K562 (cell line): ENCODE results near the gene ELMO3. TPM values are rescaled to one million over a fixed set of nuclear protein-coding genes. Genes with fewer than 3 reads are reported as not detected.

Experiments used
- CBFA2T3 ChIP-seq: fragments of 450-650 bp; IDR thresholded peaks from 2 replicates; pipeline ENCODE4 v1.6.1; 2017
- CBFB ChIP-seq: sonication (generic); formaldehyde crosslinking; IDR thresholded peaks from 2 replicates; pipeline ENCODE4 v1.4.0; 2020; ENCODE audit warnings: mild to moderate bottlenecking, missing genetic modification reagents
- CREM ChIP-seq: IDR thresholded peaks from 2 replicates; pipeline ENCODE4 v1.6.1; 2014; ENCODE audit warnings: antibody characterized with exemption, low read depth
- DPF2 ChIP-seq: fragments of 450-650 bp; IDR thresholded peaks from 2 replicates; pipeline ENCODE4 v1.6.1; 2016
- EP300 ChIP-seq: IDR thresholded peaks from 2 replicates; pipeline ENCODE4 v1.6.1; 2012; ENCODE audit warnings: low read length, improper control_type of control experiment
- EWSR1 ChIP-seq: fragments of 450-650 bp; IDR thresholded peaks from 2 replicates; pipeline ENCODE4 v1.6.1; 2018; ENCODE audit warnings: borderline replicate concordance, mild to moderate bottlenecking, low read depth, moderate library complexity; ENCODE audit not compliant: partially characterized antibody
- GABPA ChIP-seq: fragments of 200-800 bp; sonication (Bioruptor generic); conservative IDR thresholded peaks from 2 replicates; pipeline ENCODE4 v1.6.1; 2016; ENCODE audit warnings: low read depth, missing genetic modification characterization, missing compliant biosample characterization
- HDAC6 ChIP-seq: IDR thresholded peaks from 2 replicates; pipeline ENCODE4 v1.6.1; 2012; ENCODE audit warnings: low read depth, mild to moderate bottlenecking, control low read depth, inconsistent platforms, low read length, moderate library complexity
- HLTF ChIP-seq: fragments of 450-650 bp; IDR thresholded peaks from 2 replicates; pipeline ENCODE4 v1.6.1; 2016
- MAFG ChIP-seq: fragments of 450-650 bp; conservative IDR thresholded peaks from 2 replicates; pipeline ENCODE4 v1.6.1; 2016; ENCODE audit warnings: missing genetic modification characterization, missing compliant biosample characterization
- NR3C1 ChIP-seq: sonication (generic); formaldehyde crosslinking; IDR thresholded peaks from 2 replicates; pipeline ENCODE4 v1.8.1; 2022; ENCODE audit warnings: missing genetic modification reagents
- TCF3 ChIP-seq: sonication (generic); formaldehyde crosslinking; IDR thresholded peaks from 2 replicates; pipeline ENCODE4 v1.4.0; 2020; ENCODE audit warnings: mild to moderate bottlenecking, missing genetic modification reagents
- TRIM24 ChIP-seq, 2 experiments: fragments of 450-650 bp; IDR thresholded peaks; 2 replicates each; pipeline ENCODE4 v1.6.1; 2016
- USF1 ChIP-seq: sonication (generic); formaldehyde crosslinking; IDR thresholded peaks from 2 replicates; pipeline ENCODE4 v1.9.0; 2022; ENCODE audit warnings: mild to moderate bottlenecking, missing genetic modification reagents
- VEZF1 ChIP-seq: fragments of 200-800 bp; sonication (Bioruptor generic); IDR thresholded peaks from 2 replicates; pipeline ENCODE4 v1.6.1; 2017; ENCODE audit warnings: missing genetic modification characterization, missing compliant biosample characterization
- ZNF12 ChIP-seq: sonication (generic); formaldehyde crosslinking; IDR thresholded peaks from 2 replicates; pipeline ENCODE4 v1.4.0; 2020; ENCODE audit warnings: mild to moderate bottlenecking, missing genetic modification reagents
- ZNF354B ChIP-seq: fragments of 250-450 bp; sonication (Bioruptor Pico); IDR thresholded peaks from 2 replicates; pipeline ENCODE4 v1.4.0; 2020
- ZNF699 ChIP-seq: fragments of 250-450 bp; sonication (Bioruptor Pico); IDR thresholded peaks from 2 replicates; pipeline ENCODE4 v1.8.0; 2021; ENCODE audit warnings: mild to moderate bottlenecking, moderate library complexity; ENCODE audit not compliant: insufficient replicate concordance
- ZNF764 ChIP-seq: fragments of 250-450 bp; sonication (Bioruptor Pico); IDR thresholded peaks from 2 replicates; pipeline ENCODE4 v1.4.0; 2020; ENCODE audit warnings: low read depth, mild to moderate bottlenecking, moderate library complexity
- polyA plus RNA-seq, 8 experiments: library from polyadenylated mRNA; depleted of rRNA in 4 of 8; stranded (reverse) in 5 of 8; unstranded in 3 of 8; fragments of >200 nt; fragmentation: Nextera tagmentation in 2 of 8; fragmentation: Illumina TruSeq in 1 of 8; extraction: Ambion mirVana in 2 of 8; extraction: Trizol in 1 of 8; gene quantifications; 2 replicates each; pipeline versions ENCODE4 v1.2.1 to v1.2.3, GENCODE V29; 2011 to 2014; ENCODE audit warnings: inconsistent platforms in 1 of 8, missing spikeins in 1 of 8
- total RNA-seq, 7 experiments: library from RNA; depleted of rRNA in 6 of 7; stranded (reverse); fragments of >200 nt in 6 of 7; fragmentation: Illumina TruSeq in 2 of 7; extraction: Trizol in 2 of 7; gene quantifications; 2 replicates each; pipeline versions ENCODE4 v1.2.1 to v1.2.3, GENCODE V29; 2011 to 2021; ENCODE audit warnings: low replicate concordance in 1 of 7
- TF ChIP-seq, protein P1 (sequence below), 2 experiments: fragments of 450-650 bp; conservative IDR thresholded peaks; 2 replicates each; pipeline ENCODE4 v1.6.1; 2017; ENCODE audit warnings: mild to moderate bottlenecking in 2 of 2, moderate library complexity in 2 of 2
- TF ChIP-seq, protein P2 (sequence below), 3 experiments: fragments of 200-800 bp in 1 of 3; fragments of 250-450 bp in 1 of 3; fragments of 450-650 bp in 1 of 3; sonication (Bioruptor Pico) in 1 of 3; sonication (Bioruptor generic) in 1 of 3; formaldehyde crosslinking in 1 of 3; IDR thresholded peaks; 2 replicates each; pipeline versions ENCODE4 v1.6.1 to v1.8.0; 2016 to 2022; ENCODE audit warnings: mild to moderate bottlenecking in 2 of 3, missing genetic modification characterization in 2 of 3, missing compliant biosample characterization in 1 of 3, moderate library complexity in 1 of 3

The ELMO3 gene
- total and polyA plus RNA-seq, 9 of the 15 experiments (the other 6 are each of a cell fraction or from before 2014, with no cell fraction given), result 0.04 to 5.1 (median 1.5) TPM

DNA sequence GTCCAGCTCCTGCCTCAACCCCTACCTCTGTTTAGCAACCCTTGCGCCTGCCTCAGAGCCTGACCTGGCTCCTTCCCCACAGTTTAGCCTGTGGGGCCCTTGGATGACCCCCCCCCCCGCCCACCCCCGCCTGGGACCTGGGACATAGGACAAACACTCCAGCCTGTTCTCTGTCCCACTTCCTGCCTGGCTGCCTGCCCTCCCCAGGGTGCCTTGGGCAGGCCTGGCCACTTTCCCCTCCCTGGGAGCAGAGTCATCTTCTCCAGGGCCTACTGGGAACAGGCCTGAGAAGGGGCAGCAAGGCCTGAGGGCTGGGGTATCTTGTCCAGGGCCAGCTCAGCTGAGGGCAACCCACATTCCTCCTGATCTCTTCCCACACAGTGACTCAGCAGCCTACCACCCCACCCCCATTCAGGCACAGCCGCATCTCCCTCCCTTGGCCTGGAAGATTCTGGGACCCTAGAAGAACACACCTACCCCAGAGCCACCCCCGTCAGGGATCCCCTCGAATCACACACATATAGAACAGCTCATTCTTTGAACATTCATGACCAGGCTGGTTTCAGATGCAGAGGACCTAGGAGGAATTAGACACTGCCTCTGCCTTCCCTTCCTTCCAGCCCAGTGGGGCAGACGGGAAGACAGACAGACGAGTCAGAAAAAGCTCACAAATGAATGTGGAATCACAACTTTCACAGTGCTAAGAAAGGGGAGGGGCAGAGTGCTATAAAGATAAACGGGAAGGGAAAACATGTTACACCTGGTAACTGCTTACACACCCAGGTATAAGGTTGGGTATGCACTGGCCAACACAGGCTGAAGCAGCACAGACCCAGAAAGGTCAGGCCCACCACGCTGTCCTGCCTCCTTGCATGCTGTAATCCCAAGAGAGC is 42.3 kb downstream of the ELMO3 start (continued):
- TF ChIP-seq DPF2, result peak; percentile 81
- TF ChIP-seq TCF3 (CRISPR knock-in tag), result peak; percentile 26; the same call in 1 of the 2 replicates
- no peak for TF ChIP-seq HDAC6
- peak; percentile 50; the same call in 1 of the 2 replicates for TF ChIP-seq EP300
- TF ChIP-seq NR3C1 (CRISPR knock-in tag), result no peak
- peak; percentile 62 for TF ChIP-seq VEZF1 (CRISPR knock-in tag)
- TF ChIP-seq, protein P1, sequence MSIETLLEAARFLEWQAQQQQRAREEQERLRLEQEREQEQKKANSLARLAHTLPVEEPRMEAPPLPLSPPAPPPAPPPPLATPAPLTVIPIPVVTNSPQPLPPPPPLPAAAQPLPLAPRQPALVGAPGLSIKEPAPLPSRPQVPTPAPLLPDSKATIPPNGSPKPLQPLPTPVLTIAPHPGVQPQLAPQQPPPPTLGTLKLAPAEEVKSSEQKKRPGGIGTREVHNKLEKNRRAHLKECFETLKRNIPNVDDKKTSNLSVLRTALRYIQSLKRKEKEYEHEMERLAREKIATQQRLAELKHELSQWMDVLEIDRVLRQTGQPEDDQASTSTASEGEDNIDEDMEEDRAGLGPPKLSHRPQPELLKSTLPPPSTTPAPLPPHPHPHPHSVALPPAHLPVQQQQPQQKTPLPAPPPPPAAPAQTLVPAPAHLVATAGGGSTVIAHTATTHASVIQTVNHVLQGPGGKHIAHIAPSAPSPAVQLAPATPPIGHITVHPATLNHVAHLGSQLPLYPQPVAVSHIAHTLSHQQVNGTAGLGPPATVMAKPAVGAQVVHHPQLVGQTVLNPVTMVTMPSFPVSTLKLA (conservative IDR thresholded peaks at IDR 0.05), result 0 out of 4 replicates have a peak, but pooled peaks of 1 of the 2 experiments have one; percentile 21
- no peak for TF ChIP-seq GABPA
- TF ChIP-seq ZNF354B (CRISPR knock-in tag), result no peak
- no peak for TF ChIP-seq ZNF764 (CRISPR knock-in tag)
- TF ChIP-seq ZNF699 (CRISPR knock-in tag), result no peak
- TF ChIP-seq TRIM24 (IDR thresholded peaks at IDR 0.05), result peak in 1 of 2 experiments; percentile 25; a peak in 1 of 4 replicates
- no peak for TF ChIP-seq CBFB (CRISPR knock-in tag)
- TF ChIP-seq ZNF12 (CRISPR knock-in tag), result no peak
- TF ChIP-seq MAFG (tag), result peak; percentile 88
- peak; percentile 46; the same call in 1 of the 2 replicates for TF ChIP-seq CREM
- 0 out of 2 replicates have a peak, but pooled peaks have one; percentile 33 for TF ChIP-seq HLTF
- peak; percentile 31; the same call in 1 of the 2 replicates for TF ChIP-seq USF1
- TF ChIP-seq EWSR1, result no peak
- TF ChIP-seq, protein P2, sequence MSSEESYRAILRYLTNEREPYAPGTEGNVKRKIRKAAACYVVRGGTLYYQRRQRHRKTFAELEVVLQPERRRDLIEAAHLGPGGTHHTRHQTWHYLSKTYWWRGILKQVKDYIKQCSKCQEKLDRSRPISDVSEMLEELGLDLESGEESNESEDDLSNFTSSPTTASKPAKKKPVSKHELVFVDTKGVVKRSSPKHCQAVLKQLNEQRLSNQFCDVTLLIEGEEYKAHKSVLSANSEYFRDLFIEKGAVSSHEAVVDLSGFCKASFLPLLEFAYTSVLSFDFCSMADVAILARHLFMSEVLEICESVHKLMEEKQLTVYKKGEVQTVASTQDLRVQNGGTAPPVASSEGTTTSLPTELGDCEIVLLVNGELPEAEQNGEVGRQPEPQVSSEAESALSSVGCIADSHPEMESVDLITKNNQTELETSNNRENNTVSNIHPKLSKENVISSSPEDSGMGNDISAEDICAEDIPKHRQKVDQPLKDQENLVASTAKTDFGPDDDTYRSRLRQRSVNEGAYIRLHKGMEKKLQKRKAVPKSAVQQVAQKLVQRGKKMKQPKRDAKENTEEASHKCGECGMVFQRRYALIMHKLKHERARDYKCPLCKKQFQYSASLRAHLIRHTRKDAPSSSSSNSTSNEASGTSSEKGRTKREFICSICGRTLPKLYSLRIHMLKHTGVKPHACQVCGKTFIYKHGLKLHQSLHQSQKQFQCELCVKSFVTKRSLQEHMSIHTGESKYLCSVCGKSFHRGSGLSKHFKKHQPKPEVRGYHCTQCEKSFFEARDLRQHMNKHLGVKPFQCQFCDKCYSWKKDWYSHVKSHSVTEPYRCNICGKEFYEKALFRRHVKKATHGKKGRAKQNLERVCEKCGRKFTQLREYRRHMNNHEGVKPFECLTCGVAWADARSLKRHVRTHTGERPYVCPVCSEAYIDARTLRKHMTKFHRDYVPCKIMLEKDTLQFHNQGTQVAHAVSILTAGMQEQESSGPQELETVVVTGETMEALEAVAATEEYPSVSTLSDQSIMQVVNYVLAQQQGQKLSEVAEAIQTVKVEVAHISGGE (CRISPR knock-in tag; IDR thresholded peaks at IDR 0.05), result peak in 1 of 3 experiments; percentile 27; a peak in 1 of 6 replicates
- 0 out of 2 replicates have a peak, but pooled peaks have one; percentile 15 for TF ChIP-seq CBFA2T3
